Activated naive CD8-positive, alpha-beta T cell treated with anti-CD3 and anti-CD28 coated beads for 36 hours (primary cell): Measurements from ENCODE around the gene DPP6. TPM values are rescaled to one million over a fixed set of nuclear protein-coding genes. Genes with fewer than 3 reads are reported as not detected.
"Not testable (repeated sequence)": the region's sequence is repeated elsewhere in the genome, so short reads cannot be mapped to it uniquely, and the experiment has no call there.

Experiments used
- DNase-seq: peaks from one replicate; pipeline ENCODE4 v3.0.0; 2021
- H3K27ac Mint-ChIP-seq: one replicate; pipeline ENCODE4 v1.8.0; 2022; ENCODE audit warnings: mild to moderate bottlenecking, moderate library complexity, mixed read lengths
- H3K27me3 Mint-ChIP-seq: one replicate; pipeline ENCODE4 v1.8.0; 2022; ENCODE audit warnings: mild to moderate bottlenecking, mixed read lengths
- H3K36me3 Mint-ChIP-seq: one replicate; pipeline ENCODE4 v1.8.0; 2021; ENCODE audit warnings: mild to moderate bottlenecking, mixed read lengths
- H3K4me1 Mint-ChIP-seq: one replicate; pipeline ENCODE4 v1.8.0; 2021; ENCODE audit warnings: mixed read lengths
- H3K4me3 Mint-ChIP-seq: one replicate; pipeline ENCODE4 v1.8.0; 2022; ENCODE audit warnings: mild to moderate bottlenecking, moderate library complexity, mixed read lengths
- H3K9me3 Mint-ChIP-seq: one replicate; pipeline ENCODE4 v1.8.0; 2022; ENCODE audit warnings: mixed read lengths
- total RNA-seq, 2 experiments: library from RNA; stranded (reverse); gene quantifications; one replicate each; pipeline ENCODE4 v1.2.3, GENCODE V29; 2021

The DPP6 gene
- total RNA-seq, 2 experiments from 2014 or later = not detected

- H3K4me3 Mint-ChIP-seq, H3K27me3 Mint-ChIP-seq, H3K9me3 Mint-ChIP-seq, H3K36me3 Mint-ChIP-seq, DNase-seq, H3K27ac Mint-ChIP-seq, H3K4me1 Mint-ChIP-seq: not testable (repeated sequence)
Observed at GRCh38 chr7:154117411-154118390, 65.5 kb downstream of the DPP6 start.

GRCh38 chr7:154120825-154121224, 68.6 kb downstream of the DPP6 start:
- H3K4me1 Mint-ChIP-seq, H3K27me3 Mint-ChIP-seq, H3K27ac Mint-ChIP-seq, H3K36me3 Mint-ChIP-seq, DNase-seq, H3K9me3 Mint-ChIP-seq, H3K4me3 Mint-ChIP-seq: not testable (repeated sequence)

GRCh38 chr7:154122720-154123119, 70.5 kb downstream of the DPP6 start:
- H3K9me3 Mint-ChIP-seq, H3K4me3 Mint-ChIP-seq, DNase-seq, H3K27me3 Mint-ChIP-seq, H3K27ac Mint-ChIP-seq, H3K36me3 Mint-ChIP-seq, H3K4me1 Mint-ChIP-seq: not testable (repeated sequence)

- DNase-seq, H3K36me3 Mint-ChIP-seq, H3K9me3 Mint-ChIP-seq, H3K27me3 Mint-ChIP-seq, H3K27ac Mint-ChIP-seq, H3K4me3 Mint-ChIP-seq, H3K4me1 Mint-ChIP-seq: not testable (repeated sequence)
Observed at GRCh38 chr7:154123397-154123796, 71.2 kb downstream of the DPP6 start.

GRCh38 chr7:154129142-154129541, 76.9 kb downstream of the DPP6 start:
- H3K9me3 Mint-ChIP-seq, H3K4me3 Mint-ChIP-seq, H3K36me3 Mint-ChIP-seq, H3K27ac Mint-ChIP-seq, H3K27me3 Mint-ChIP-seq, DNase-seq, H3K4me1 Mint-ChIP-seq: not testable (repeated sequence)

- H3K9me3 Mint-ChIP-seq, H3K4me1 Mint-ChIP-seq, DNase-seq, H3K36me3 Mint-ChIP-seq, H3K27me3 Mint-ChIP-seq, H3K4me3 Mint-ChIP-seq, H3K27ac Mint-ChIP-seq: not testable (repeated sequence)
Observed at GRCh38 chr7:154132617-154133016, 80.4 kb downstream of the DPP6 start.

GRCh38 chr7:154133703-154134277, 81.6 kb downstream of the DPP6 start:
- not testable (repeated sequence) for H3K9me3 Mint-ChIP-seq, H3K27ac Mint-ChIP-seq, H3K27me3 Mint-ChIP-seq, H3K4me1 Mint-ChIP-seq, DNase-seq, H3K36me3 Mint-ChIP-seq, H3K4me3 Mint-ChIP-seq

- H3K4me3 Mint-ChIP-seq, H3K36me3 Mint-ChIP-seq, H3K4me1 Mint-ChIP-seq, H3K27ac Mint-ChIP-seq, H3K9me3 Mint-ChIP-seq, H3K27me3 Mint-ChIP-seq: not testable (repeated sequence)
- peak; percentile 3 for DNase-seq
Observed at GRCh38 chr7:154134698-154135097, 82.5 kb downstream of the DPP6 start.

GRCh38 chr7:154135646-154136045, 83.4 kb downstream of the DPP6 start:
- not testable (repeated sequence) for H3K4me1 Mint-ChIP-seq, H3K4me3 Mint-ChIP-seq, H3K36me3 Mint-ChIP-seq, H3K27me3 Mint-ChIP-seq, H3K9me3 Mint-ChIP-seq, DNase-seq
- peak overlapping the region; percentile 31 for H3K27ac Mint-ChIP-seq

GRCh38 chr7:154145922-154146706, 93.9 kb downstream of the DPP6 start:
- not testable (repeated sequence) for H3K27ac Mint-ChIP-seq, H3K4me1 Mint-ChIP-seq, H3K9me3 Mint-ChIP-seq, H3K4me3 Mint-ChIP-seq, DNase-seq, H3K27me3 Mint-ChIP-seq, H3K36me3 Mint-ChIP-seq

GRCh38 chr7:154146707-154147038, 94.5 kb downstream of the DPP6 start:
- H3K27ac Mint-ChIP-seq, H3K36me3 Mint-ChIP-seq, H3K4me3 Mint-ChIP-seq, H3K9me3 Mint-ChIP-seq, H3K4me1 Mint-ChIP-seq, H3K27me3 Mint-ChIP-seq, DNase-seq: not testable (repeated sequence)

- not testable (repeated sequence) for H3K4me1 Mint-ChIP-seq, H3K36me3 Mint-ChIP-seq, H3K4me3 Mint-ChIP-seq
Observed at GRCh38 chr7:154148791-154149516, 96.8 kb downstream of the DPP6 start.

GRCh38 chr7:154150656-154151055, 98.5 kb downstream of the DPP6 start:
- H3K27ac Mint-ChIP-seq, H3K4me3 Mint-ChIP-seq, H3K4me1 Mint-ChIP-seq, H3K36me3 Mint-ChIP-seq, H3K27me3 Mint-ChIP-seq, DNase-seq, H3K9me3 Mint-ChIP-seq: not testable (repeated sequence)

More at GRCh38 chr7:154148791-154149516, 96.8 kb downstream of the DPP6 start:
- H3K27me3 Mint-ChIP-seq, H3K9me3 Mint-ChIP-seq, DNase-seq, H3K27ac Mint-ChIP-seq: not testable (repeated sequence)

- H3K27ac Mint-ChIP-seq, H3K36me3 Mint-ChIP-seq, H3K4me3 Mint-ChIP-seq, H3K27me3 Mint-ChIP-seq, H3K4me1 Mint-ChIP-seq, H3K9me3 Mint-ChIP-seq, DNase-seq: not testable (repeated sequence)
Observed at GRCh38 chr7:154151306-154151705, 99.1 kb downstream of the DPP6 start.

- H3K9me3 Mint-ChIP-seq, DNase-seq, H3K36me3 Mint-ChIP-seq, H3K27me3 Mint-ChIP-seq, H3K4me1 Mint-ChIP-seq, H3K4me3 Mint-ChIP-seq, H3K27ac Mint-ChIP-seq: not testable (repeated sequence)
Observed at GRCh38 chr7:154155928-154156327, 103.7 kb downstream of the DPP6 start.
